CD4-positive, alpha-beta T cell treated with Interleukin-17A for 1 hour (primary cell): ENCODE measurements around the gene SMTNL2.
"Not testable (repeated sequence)": the region's sequence is repeated elsewhere in the genome, so short reads cannot be mapped to it uniquely, and the experiment has no call there.

Source experiments
- DNase-seq: peaks from one replicate; pipeline ENCODE4 v3.0.0-alpha.2; 2020

SMTNL2 gene

DNA sequence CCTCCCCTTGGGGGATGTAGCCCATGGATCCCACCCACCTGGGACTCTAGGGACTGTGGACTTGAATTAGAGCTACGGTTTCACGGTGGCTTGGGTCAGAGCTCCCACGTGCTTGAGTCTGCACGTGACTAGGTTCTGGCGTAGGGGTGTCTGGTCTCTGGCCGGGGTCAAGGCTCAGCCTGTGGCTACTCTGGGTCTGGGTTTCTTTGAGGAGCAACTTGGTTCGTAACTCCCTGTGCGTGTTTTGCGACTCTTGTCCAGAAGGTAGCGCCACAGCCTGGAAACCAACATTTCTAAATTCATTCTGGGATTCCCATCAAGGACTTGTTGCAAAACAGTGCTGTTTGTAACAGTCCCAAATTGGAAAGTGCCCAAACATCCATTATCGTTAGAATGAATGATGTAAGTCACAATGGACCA lies 23.5 kb upstream of the SMTNL2 start:
- DNase-seq, result no peak

DNA sequence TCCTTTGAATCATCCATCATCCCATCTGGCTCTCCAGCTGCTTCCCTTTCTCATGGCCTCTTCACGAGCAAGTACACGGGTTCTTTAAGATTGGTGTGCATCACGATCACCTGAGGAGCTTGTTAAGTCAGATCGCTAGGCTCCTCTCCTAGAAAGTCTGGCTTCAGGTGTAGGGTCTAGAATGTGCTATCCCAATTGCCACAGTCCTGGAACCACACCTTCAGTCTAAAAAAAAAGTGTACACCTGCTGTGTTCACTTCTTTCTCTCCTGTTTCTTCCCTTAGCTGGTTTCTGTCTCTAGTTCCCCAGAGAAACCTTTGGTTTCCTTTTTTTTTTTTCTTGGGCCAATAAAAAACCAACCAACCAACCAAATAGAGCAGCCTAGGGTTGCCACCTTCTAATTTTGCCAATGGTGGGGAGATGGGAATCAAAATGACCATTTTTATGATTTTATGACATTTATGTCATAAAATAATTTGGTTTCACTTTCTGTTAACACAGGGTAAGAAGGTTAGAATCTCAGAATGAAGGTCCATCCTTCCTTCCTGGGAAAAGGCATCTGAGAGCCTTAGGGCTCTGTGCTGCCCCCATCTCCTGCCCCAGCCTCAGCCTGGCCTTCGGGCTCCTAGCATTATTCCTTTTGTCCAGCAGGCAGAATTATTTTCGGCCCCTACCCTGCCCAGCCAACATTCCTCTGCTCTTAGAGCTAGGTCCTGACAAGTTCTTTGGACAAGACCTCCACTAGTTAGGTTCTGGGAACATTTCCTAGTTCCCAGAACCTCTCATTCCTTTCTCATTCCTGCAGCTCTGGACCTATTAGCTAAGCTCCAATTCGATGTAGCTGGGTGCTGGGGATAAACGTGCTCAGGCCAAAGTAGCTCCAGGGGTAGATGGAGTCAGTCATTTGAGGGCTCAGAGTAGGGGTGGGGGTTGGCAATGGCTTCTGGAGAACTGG lies 22.0 kb upstream of the SMTNL2 start:
- no peak for DNase-seq

- peak; percentile 66 for DNase-seq
Measured at GRCh38 chr17:4565209-4566141, 18.9 kb upstream of the SMTNL2 start.

- DNase-seq, result peak; percentile 42
Measured at GRCh38 chr17:4566785-4567184, 17.5 kb upstream of the SMTNL2 start.

DNA sequence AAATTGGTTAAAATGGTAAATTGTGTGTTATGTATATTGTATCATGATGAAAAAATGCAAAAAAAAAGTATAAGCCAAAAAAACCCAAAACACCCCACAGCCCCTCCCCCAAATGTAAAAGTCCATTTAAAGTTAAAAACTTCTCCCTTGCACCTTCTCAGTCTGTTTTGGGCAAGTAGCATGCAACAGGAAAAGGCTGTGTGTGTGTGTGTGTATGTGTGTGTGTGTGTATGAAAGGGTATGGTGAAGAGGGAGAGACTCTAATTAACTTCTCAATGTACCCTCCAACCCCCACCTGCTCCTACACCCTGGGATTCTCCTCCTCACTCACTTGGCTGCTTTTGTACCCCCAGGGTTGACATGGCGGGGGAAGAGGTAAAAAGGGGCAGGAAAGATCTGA lies 14.7 kb upstream of the SMTNL2 start:
- peak; percentile 21 for DNase-seq

GRCh38 chr17:4572131-4572530 lies 12.2 kb upstream of the SMTNL2 start:
- no peak for DNase-seq

DNA sequence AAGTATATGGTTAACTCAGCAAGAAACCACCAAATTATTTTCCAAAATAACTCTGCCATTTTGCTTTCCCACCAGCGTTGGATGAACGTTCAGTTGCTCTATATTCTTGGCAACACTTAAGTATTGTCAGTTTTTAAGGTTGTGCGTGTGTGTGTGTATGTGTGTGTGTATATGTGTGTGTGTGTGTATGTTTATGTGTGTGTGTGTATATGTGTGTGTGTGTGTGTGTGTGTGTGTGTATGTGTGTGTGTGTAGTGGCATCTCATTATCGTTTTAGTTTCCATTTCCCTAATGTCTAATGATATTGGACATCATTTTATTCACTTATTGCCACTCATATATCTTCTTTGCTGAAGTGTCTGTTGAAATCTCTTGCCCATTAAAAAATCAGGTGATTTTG lies 11.2 kb upstream of the SMTNL2 start:
- DNase-seq, result no peak

DNA sequence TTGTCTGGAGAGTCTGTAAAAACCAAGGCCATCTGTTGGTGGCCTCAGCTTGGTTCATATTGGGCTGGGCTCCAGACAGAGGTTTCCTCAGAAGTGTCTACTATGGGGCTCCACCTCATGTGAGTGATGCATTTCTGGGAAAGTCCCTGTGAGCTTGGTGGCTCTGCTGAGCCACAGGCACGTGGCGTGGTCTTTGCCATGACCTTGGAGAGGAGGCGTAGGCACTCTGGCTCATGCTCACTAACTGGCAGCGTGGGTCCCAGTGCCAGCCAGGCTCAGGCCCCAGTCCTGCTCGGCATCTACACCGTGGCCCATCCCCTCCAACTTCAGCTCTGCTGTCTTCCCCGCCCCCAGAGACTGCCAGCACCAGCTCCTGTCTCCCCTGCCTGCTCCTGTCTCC lies 10.7 kb upstream of the SMTNL2 start:
- DNase-seq, result peak; percentile 62

- no peak for DNase-seq
Measured at GRCh38 chr17:4574448-4575045, 9.8 kb upstream of the SMTNL2 start.

DNA sequence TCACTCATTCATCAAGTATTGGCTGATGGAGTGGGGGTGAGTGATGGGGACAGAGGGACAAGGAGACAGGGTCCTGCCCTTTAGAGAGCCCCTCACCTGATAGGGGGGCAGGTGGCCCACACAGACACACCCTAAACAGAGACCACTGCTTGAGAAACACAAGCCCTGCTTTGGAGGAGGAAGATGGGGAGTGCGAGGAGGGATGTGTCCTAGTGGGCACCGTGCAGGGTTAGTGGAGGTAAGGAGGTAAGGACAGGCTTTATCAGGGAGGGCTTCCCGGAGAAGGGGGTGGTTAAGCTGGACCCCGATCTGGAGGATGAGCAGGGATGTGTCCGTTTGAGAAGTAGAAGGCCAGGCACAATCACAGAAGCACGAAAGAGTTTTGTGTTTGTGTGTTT lies 8.2 kb upstream of the SMTNL2 start:
- DNase-seq, result no peak

- no peak for DNase-seq
Measured at GRCh38 chr17:4576729-4577322, 7.5 kb upstream of the SMTNL2 start.

DNA sequence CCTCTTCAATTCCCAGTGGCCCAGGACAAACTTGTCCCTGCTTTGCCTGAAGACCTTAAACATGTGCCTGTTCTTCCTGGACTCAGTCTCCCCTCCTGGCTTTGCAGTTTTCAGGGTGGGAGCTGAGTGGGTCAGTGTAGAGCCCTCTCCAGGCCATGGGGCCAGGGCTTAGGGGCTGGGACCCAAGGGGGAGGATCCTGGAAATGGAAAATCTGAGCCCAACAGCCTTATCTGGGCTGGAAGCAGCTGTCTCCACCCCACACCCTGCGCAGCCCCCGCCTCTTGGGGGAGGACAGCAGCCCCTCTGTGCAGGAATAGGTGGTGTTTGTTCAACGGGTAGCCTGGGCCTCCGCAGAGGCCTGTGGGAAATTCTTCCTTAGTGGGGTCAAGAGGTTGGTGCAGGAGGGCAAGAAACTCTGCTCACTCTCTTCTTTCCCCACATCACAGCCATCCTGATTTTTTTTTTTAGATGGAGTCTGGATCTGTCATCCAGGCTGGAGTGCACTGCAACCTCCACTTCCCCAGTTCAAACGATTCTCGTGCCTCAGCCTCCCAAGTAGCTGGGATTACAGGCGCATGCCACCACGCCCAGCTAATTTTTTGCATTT lies 6.8 kb upstream of the SMTNL2 start:
- no peak for DNase-seq

DNA sequence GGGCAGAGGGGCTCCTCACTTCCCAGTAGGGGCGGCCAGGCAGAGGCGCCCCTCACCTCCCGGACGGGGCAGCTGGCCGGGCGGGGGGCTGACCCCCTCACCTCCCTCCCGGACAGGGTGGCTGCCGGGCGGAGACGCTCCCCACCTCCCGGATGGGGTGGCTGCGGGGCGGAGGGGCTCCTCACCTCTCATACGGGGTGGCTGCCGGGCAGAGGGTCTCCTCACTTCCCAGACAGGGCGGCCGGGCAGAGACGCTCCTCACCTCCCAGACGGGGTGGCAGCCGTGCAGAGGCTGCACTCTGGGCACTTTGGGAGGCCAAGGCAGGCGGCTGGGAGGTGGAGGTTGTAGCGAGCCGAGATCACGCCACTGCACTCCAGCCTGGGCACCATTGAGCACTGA lies 6.0 kb upstream of the SMTNL2 start:
- DNase-seq, result not testable (repeated sequence)

DNA sequence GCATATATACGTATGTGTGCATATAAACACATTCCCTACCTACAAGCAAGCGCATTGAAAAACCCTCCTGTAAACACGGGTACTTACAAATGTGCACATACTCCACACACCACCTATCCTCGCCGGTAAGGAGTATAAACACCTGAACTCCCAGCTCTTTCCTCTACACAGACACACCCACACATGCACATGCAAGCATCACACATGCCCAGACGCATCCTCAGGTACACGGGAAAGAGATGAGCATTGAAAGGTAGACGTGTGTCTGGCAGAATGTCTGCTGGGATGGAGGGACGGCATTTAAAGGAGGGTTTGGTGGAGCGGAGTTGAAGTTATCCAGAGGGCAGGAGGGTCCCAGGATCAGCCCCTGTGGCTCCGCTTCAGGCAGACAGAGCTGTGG lies 4.7 kb upstream of the SMTNL2 start:
- DNase-seq, result no peak

DNA sequence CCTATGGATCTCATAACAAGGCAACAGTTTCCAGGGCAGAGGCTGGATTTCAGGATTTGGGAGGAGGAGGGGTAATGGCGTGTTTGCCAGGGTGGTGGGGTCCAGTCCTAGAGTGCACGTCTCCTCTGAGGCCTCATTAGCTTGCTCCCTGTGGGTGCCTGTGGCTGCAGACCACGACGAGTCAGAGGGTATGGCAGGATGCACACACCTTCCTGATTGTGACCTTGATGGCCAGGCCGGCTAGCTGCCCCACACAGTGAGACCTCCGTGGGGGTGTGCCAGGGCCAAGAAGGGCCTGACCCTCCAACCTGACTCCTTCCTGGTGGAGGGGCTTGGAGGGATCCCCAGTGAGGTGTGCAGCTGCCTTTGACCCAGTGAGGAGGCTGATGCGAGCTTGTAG lies 4.0 kb upstream of the SMTNL2 start:
- no peak for DNase-seq

DNA sequence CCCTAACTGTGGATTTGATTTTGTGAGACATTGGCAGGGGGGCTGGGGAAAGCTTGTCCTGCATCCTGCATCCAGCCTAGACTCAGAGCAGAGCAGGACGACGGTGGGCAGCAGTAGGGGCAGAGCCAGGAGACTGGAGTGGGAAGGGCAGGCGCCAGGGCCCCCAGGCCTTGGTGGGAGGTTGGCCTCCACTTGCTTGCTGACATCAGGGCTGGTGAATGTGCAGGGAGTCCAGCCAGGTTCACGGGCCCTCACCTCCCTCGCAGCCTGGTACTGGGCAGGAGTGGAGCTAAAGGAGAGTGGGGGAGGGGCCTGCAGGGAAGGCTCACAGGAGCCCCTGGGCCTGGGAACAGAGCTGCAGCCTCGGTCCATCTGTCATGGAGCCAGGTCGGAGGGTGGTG lies 2.2 kb upstream of the SMTNL2 start:
- DNase-seq, result no peak

GRCh38 chr17:4582691-4583090 lies 1.6 kb upstream of the SMTNL2 start:
- no peak for DNase-seq

- DNase-seq, result no peak
Measured at GRCh38 chr17:4583206-4583605, 1.1 kb upstream of the SMTNL2 start.

DNA sequence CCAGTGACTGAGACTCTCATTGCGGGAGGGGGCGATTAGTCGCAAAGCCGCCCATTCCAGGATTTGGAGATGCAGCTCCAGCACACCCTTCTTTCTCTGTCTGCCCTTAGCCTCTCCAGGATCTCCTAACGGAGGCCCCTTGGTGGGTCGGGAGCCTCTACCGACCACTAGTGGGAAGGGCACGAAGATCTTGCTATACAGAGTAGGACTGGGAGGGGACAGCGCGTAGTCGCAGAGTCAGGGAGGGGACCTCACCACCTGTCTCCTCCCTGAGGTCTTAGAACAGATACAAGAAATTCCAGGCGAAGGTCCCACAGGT lies 588 bp upstream of the SMTNL2 start:
- no peak for DNase-seq

- DNase-seq, result no peak
Measured at GRCh38 chr17:4584917-4585637, 748 bp downstream of the SMTNL2 start.

DNA sequence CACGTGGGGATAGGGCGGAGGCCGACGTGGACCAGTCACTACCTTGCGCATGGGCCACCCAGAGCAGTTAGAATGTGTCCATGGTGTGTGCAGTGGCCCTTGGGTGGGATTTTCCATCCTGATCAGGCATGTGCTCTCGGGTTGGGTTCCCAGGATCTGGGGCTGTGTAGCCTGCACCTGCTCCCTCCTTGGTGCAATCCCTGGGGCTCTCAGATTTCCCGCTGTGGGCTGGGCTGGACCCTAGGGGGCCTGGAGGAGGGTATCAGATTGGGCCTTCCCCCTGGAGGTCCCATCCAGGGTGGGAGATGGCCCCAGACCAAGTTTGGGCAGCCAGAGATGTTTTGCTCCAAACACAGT lies 1.3 kb downstream of the SMTNL2 start:
- DNase-seq, result no peak

- no peak for DNase-seq
Measured at GRCh38 chr17:4586043-4586442, 1.7 kb downstream of the SMTNL2 start.
